SK-N-SH treated with all-trans-retinoic acid at 6 μM for 48 hours (cell line): ENCODE measurements around the gene SCRT2.

Source experiments
- ARNTL ChIP-seq: fragments of 450-650 bp; formaldehyde crosslinking; IDR thresholded peaks from 2 replicates; pipeline ENCODE4 v1.5.0; 2020; ENCODE audit warnings: low read depth, mild to moderate bottlenecking, moderate library complexity, borderline replicate concordance
- CREB5 ChIP-seq: fragments of 250-450 bp; sonication (Bioruptor Pico); IDR thresholded peaks from 2 replicates; pipeline ENCODE4 v1.5.1; 2020; ENCODE audit warnings: low read depth, mild to moderate bottlenecking, moderate library complexity
- ISL1 ChIP-seq: fragments of 250-450 bp; sonication (Bioruptor Pico); IDR thresholded peaks from 2 replicates; pipeline ENCODE4 v2.1.2; 2022; ENCODE audit warnings: mild to moderate bottlenecking, moderate library complexity
- RARB ChIP-seq: fragments of 250-450 bp; sonication (Bioruptor Pico); IDR thresholded peaks from 2 replicates; pipeline ENCODE4 v1.8.0; 2021; ENCODE audit warnings: mild to moderate bottlenecking, moderate library complexity
- SNAI2 ChIP-seq: fragments of 250-450 bp; sonication (Bioruptor Pico); IDR thresholded peaks from 2 replicates; pipeline ENCODE4 v1.5.0; 2020; ENCODE audit warnings: mild to moderate bottlenecking, moderate library complexity
- TOX ChIP-seq: fragments of 250-450 bp; sonication (Bioruptor Pico); IDR thresholded peaks from 2 replicates; pipeline ENCODE4 v1.8.0; 2021; ENCODE audit warnings: mild to moderate bottlenecking, moderate library complexity, borderline replicate concordance
- TSHZ2 ChIP-seq: fragments of 250-450 bp; sonication (Bioruptor Pico); IDR thresholded peaks from 2 replicates; pipeline ENCODE4 v1.5.0; 2020; ENCODE audit warnings: mild to moderate bottlenecking, moderate library complexity
- ZC3H10 ChIP-seq: fragments of 250-450 bp; sonication (Bioruptor Pico); IDR thresholded peaks from 2 replicates; pipeline ENCODE4 v1.5.1; 2021; ENCODE audit warnings: mild to moderate bottlenecking, moderate library complexity
- ZFP3 ChIP-seq: fragments of 250-450 bp; sonication (Bioruptor Pico); IDR thresholded peaks from 2 replicates; pipeline ENCODE4 v1.5.0; 2020; ENCODE audit warnings: mild to moderate bottlenecking, moderate library complexity
- ZFP30 ChIP-seq: fragments of 450-650 bp; formaldehyde crosslinking; IDR thresholded peaks from 2 replicates; pipeline ENCODE4 v1.5.0; 2022; ENCODE audit warnings: mild to moderate bottlenecking, moderate library complexity
- ZNF565 ChIP-seq: fragments of 450-650 bp; formaldehyde crosslinking; conservative IDR thresholded peaks from 2 replicates; pipeline ENCODE4 v1.5.0; 2020; ENCODE audit warnings: low read depth, mild to moderate bottlenecking, moderate library complexity
- ZNF8 ChIP-seq: fragments of 450-650 bp; formaldehyde crosslinking; IDR thresholded peaks from 2 replicates; pipeline ENCODE4 v1.5.0; 2020; ENCODE audit warnings: mild to moderate bottlenecking, moderate library complexity
- TF ChIP-seq, protein P1 (sequence below): fragments of 250-450 bp; sonication (Bioruptor Pico); IDR thresholded peaks from 2 replicates; pipeline ENCODE4 v1.8.0; 2020; ENCODE audit warnings: mild to moderate bottlenecking, moderate library complexity, borderline replicate concordance

- TF ChIP-seq ZFP30 (no peak), SNAI2 (CRISPR knock-in tag) (no peak), TSHZ2 (CRISPR knock-in tag) (no peak), ISL1 (CRISPR knock-in tag) (no peak), CREB5 (CRISPR knock-in tag) (no peak), ZNF8 (CRISPR knock-in tag) (no peak), RARB (CRISPR knock-in tag) (no peak), TOX (CRISPR knock-in tag) (no peak), ARNTL (no peak), ZFP3 (no peak), ZC3H10 (no peak), ZNF565 (no peak)
- TF ChIP-seq, protein P1, sequence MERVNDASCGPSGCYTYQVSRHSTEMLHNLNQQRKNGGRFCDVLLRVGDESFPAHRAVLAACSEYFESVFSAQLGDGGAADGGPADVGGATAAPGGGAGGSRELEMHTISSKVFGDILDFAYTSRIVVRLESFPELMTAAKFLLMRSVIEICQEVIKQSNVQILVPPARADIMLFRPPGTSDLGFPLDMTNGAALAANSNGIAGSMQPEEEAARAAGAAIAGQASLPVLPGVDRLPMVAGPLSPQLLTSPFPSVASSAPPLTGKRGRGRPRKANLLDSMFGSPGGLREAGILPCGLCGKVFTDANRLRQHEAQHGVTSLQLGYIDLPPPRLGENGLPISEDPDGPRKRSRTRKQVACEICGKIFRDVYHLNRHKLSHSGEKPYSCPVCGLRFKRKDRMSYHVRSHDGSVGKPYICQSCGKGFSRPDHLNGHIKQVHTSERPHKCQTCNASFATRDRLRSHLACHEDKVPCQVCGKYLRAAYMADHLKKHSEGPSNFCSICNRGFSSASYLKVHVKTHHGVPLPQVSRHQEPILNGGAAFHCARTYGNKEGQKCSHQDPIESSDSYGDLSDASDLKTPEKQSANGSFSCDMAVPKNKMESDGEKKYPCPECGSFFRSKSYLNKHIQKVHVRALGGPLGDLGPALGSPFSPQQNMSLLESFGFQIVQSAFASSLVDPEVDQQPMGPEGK (CRISPR knock-in tag): no peak
These were observed 44.2 kb upstream of the SCRT2 start for GRCh38 chr20:719816-720215.
